A673 (cell line): ENCODE measurements around the gene STH. TPM values are rescaled to one million over a fixed set of nuclear protein-coding genes. Genes with fewer than 3 reads are reported as not detected.
A peak's percentile ranks its signal among the peaks of the same experiment; 100 is the strongest.

Source experiments
- BruUV-seq: library from RNA; stranded (reverse); fragments of 400-500 nt; replicated peaks from 2 replicates; lab custom pipeline; 2021; lab: Mats Ljungman, UMichigan
- CTCF ChIA-PET: fragments of 300-600 bp; sonication (Branson Sonifier 250); formaldehyde crosslinking; loops from one replicate; lab custom pipeline; 2022; ENCODE audit warnings: antibody characterized with exemption; lab: Charles Lee
- POLR2A ChIA-PET: fragments of 300-600 bp; sonication (Branson Sonifier 250); formaldehyde crosslinking; loops from one replicate; lab custom pipeline; 2022; ENCODE audit warnings: antibody characterized with exemption; ENCODE audit not compliant: low non-redundant PET; lab: Charles Lee
- DNase-seq: peaks from one replicate; pipeline ENCODE4 v3.0.0-alpha.2; 2015; ENCODE audit warnings: low spot score
- H3K27ac ChIP-seq: fragments of 200-600 bp; sonication (generic); 2 replicates; pipeline ENCODE4 v1.5.1; 2016; ENCODE audit warnings: mixed run types, low read depth, mild to moderate bottlenecking, mixed read lengths, antibody characterized with exemption, low read length; ENCODE audit not compliant: poor library complexity, severe bottlenecking
- H3K27me3 ChIP-seq: fragments of 200-600 bp; sonication (generic); replicated peaks from 2 replicates; pipeline ENCODE4 v1.6.1; 2017; ENCODE audit warnings: mixed run types, low read depth, mild to moderate bottlenecking, mixed read lengths, antibody characterized with exemption, low read length; ENCODE audit not compliant: insufficient read depth, poor library complexity
- H3K36me3 ChIP-seq: fragments of 200-600 bp; sonication (generic); 2 replicates; pipeline ENCODE4 v1.6.1; 2016; ENCODE audit warnings: mixed run types, mild to moderate bottlenecking, mixed read lengths, antibody characterized with exemption, low read length; ENCODE audit not compliant: insufficient read depth, poor library complexity, severe bottlenecking
- H3K4me1 ChIP-seq: fragments of 200-600 bp; sonication (generic); 2 replicates; pipeline ENCODE4 v1.6.1; 2017; ENCODE audit warnings: mixed run types, mild to moderate bottlenecking, mixed read lengths, antibody characterized with exemption, low read length; ENCODE audit not compliant: insufficient read depth, poor library complexity, severe bottlenecking
- H3K4me3 ChIP-seq: fragments of 200-600 bp; sonication (generic); 2 replicates; pipeline ENCODE4 v1.5.1; 2016; ENCODE audit warnings: low read depth, mixed run types, mild to moderate bottlenecking, mixed read lengths, low read length; ENCODE audit not compliant: poor library complexity, severe bottlenecking
- H3K9me3 ChIP-seq: fragments of 200-600 bp; sonication (generic); 2 replicates; pipeline ENCODE4 v1.6.1; 2016; ENCODE audit warnings: mixed run types, low read depth, mild to moderate bottlenecking, mixed read lengths, antibody characterized with exemption, low read length; ENCODE audit not compliant: poor library complexity, severe bottlenecking
- CTCF ChIP-seq: fragments of 300-800, 200-600 bp; sonication (generic); conservative IDR thresholded peaks from 2 replicates; pipeline ENCODE4 v1.5.1; 2017; ENCODE audit warnings: low read depth, mild to moderate bottlenecking, antibody characterized with exemption, low read length, moderate library complexity, mixed read lengths
- EZH2 ChIP-seq: fragments of 200-600 bp; sonication (generic); IDR thresholded peaks from 2 replicates; pipeline ENCODE4 v1.6.1; 2017; ENCODE audit warnings: borderline replicate concordance, low read depth, mild to moderate bottlenecking, mixed read lengths, antibody characterized with exemption, low read length; ENCODE audit not compliant: poor library complexity, severe bottlenecking
- intact Hi-C: fragments of 100-400 bp; cut with micrococcal nuclease; formaldehyde crosslinking; loops from one replicate; pipeline ENCODE4 v1.10.0; 2022; ENCODE audit not compliant: unreplicated experiment
- total RNA-seq: library from RNA; stranded (reverse); gene quantifications from 2 replicates; pipeline ENCODE4 v1.2.3, GENCODE V29; 2021

The STH gene
- total RNA-seq, 1 experiment from 2014 or later, result not detected

- Histone ChIP-seq H3K27me3 (no peaks in the 10 kb centered on the region), H3K4me3 (no peak overlapping the region), H3K27ac (no peak overlapping the region), H3K9me3 (no peaks in the 10 kb centered on the region), H3K4me1 (no peaks in the 10 kb centered on the region), H3K36me3 (peaks cover 17% of the 10 kb centered on the region)
- ChIA-PET POLR2A (interaction anchor here (0.7 kb wide), 1 partner anchor 140 kb away, joined by 5 read pairs; no protein-coding TSS in a partner anchor), CTCF (interaction anchor here (0.6 to 1.9 kb wide), 4 partner anchors 126 to 168 kb away, joined by 3 to 10 read pairs (median 6); partner anchors contain the start of gene KANSL1)
- intact Hi-C loops, result loop anchor here (2.0 to 10.0 kb wide), 2 partner anchors 150 to 168 kb away; partner anchors contain the start of gene KANSL1
- no peak for DNase-seq
- BruUV-seq, result no TSS peak
- no peak for TF ChIP-seq CTCF
- TF ChIP-seq EZH2, result no peak
Measured at GRCh38 chr17:46044989-46045388, 45.9 kb downstream of the STH start.

GRCh38 chr17:46045639-46046038 lies 46.6 kb downstream of the STH start:
- intact Hi-C loops, result loop anchor here (2.0 to 10.0 kb wide), 2 partner anchors 149 to 167 kb away; partner anchors contain the start of gene KANSL1
- no peaks in the 10 kb centered on the region for H3K9me3 ChIP-seq
- TF ChIP-seq CTCF, result no peak
- no peak for TF ChIP-seq EZH2
- no TSS peak for BruUV-seq
- no peak for DNase-seq
- peaks cover 16% of the 10 kb centered on the region for H3K36me3 ChIP-seq
- no peak overlapping the region for H3K4me3 ChIP-seq
- ChIA-PET POLR2A (interaction anchor here (0.6 kb wide), 1 partner anchor 81 kb away, joined by 4 read pairs; no protein-coding TSS in a partner anchor), CTCF (no interaction called here)
- H3K4me1 ChIP-seq, result no peaks in the 10 kb centered on the region
- H3K27me3 ChIP-seq, result no peaks in the 10 kb centered on the region
- no peak overlapping the region for H3K27ac ChIP-seq

- H3K27ac ChIP-seq, result no peak overlapping the region
- TF ChIP-seq CTCF (0 out of 2 replicates have a peak, but pooled peaks have one; percentile 22), EZH2 (no peak)
- peak; percentile 27 for DNase-seq
- H3K4me3 ChIP-seq, result no peak overlapping the region
- ChIA-PET POLR2A (interaction anchor here (0.7 kb wide), 1 partner anchor 139 kb away, joined by 5 read pairs; no protein-coding TSS in a partner anchor), CTCF (no interaction called here)
- no peaks in the 10 kb centered on the region for H3K27me3 ChIP-seq
- intact Hi-C loops, result loop anchor here (10.0 kb wide), 1 partner anchor 148 kb away; the partner anchor contains the start of gene KANSL1
- no peaks in the 10 kb centered on the region for H3K9me3 ChIP-seq
- H3K36me3 ChIP-seq, result peaks cover 15% of the 10 kb centered on the region
- no peaks in the 10 kb centered on the region for H3K4me1 ChIP-seq
- no TSS peak for BruUV-seq
Measured at GRCh38 chr17:46046957-46047356, 47.9 kb downstream of the STH start.
